Endothelial cell of umbilical vein (primary cell): ENCODE results near the gene WDR86. TPM values are rescaled to one million over a fixed set of nuclear protein-coding genes. Genes with fewer than 3 reads are reported as not detected.

Experiments used
- BruUV-seq: library from RNA; stranded (reverse); fragments of 400-500 nt; replicated peaks from 2 replicates; lab custom pipeline; 2021; lab: Mats Ljungman, UMichigan
- CTCF ChIA-PET: fragments of 300-600, 350-600 bp; sonication (Branson Sonifier 250); formaldehyde crosslinking; loops from one replicate; lab custom pipeline; 2021; ENCODE audit warnings: antibody characterized with exemption, inconsistent platforms; lab: Charles Lee
- POLR2A ChIA-PET: fragments of 300-600, 350-600 bp; sonication (Branson Sonifier 250); formaldehyde crosslinking; loops from one replicate; lab custom pipeline; 2021; ENCODE audit warnings: antibody characterized with exemption, inconsistent platforms; lab: Charles Lee
- DNase-seq: peaks from one replicate; pipeline ENCODE4 v3.0.0-alpha.2; 2011; ENCODE audit warnings: low read depth, low spot score
- FAIRE-seq: peaks from 2 replicates; lab custom pipeline; 2011; peaks lifted over from hg19 to GRCh38; lab: Jason Lieb, UNC
- H2AFZ ChIP-seq: 2 replicates; pipeline ENCODE4 v1.6.0; 2012; ENCODE audit warnings: low read depth, low read length, control low read depth, inconsistent platforms
- H3K27ac ChIP-seq: 2 replicates; pipeline ENCODE4 v1.5.1; 2011; ENCODE audit warnings: low read depth, mild to moderate bottlenecking, control low read depth, low read length, moderate library complexity; ENCODE audit not compliant: insufficient read depth
- H3K27me3 ChIP-seq, 2 experiments: 2 replicates each; pipeline versions ENCODE4 v1.6.0 to v1.6.1; 2011; ENCODE audit warnings: low read length in 2 of 2, mixed read lengths in 1 of 2; ENCODE audit not compliant: control insufficient read depth in 2 of 2, insufficient read depth in 2 of 2
- H3K36me3 ChIP-seq, 2 experiments: 2 replicates in 1 of 2; 3 replicates in 1 of 2; pipeline ENCODE4 v1.5.1; 2011; ENCODE audit warnings: low read length in 2 of 2, mild to moderate bottlenecking in 1 of 2, moderate library complexity in 1 of 2; ENCODE audit not compliant: control insufficient read depth in 2 of 2, insufficient read depth in 2 of 2; ENCODE audit errors: extremely low read depth in 1 of 2
- H3K4me1 ChIP-seq: 3 replicates; pipeline ENCODE4 v1.5.1; 2011; ENCODE audit warnings: mild to moderate bottlenecking, low read length; ENCODE audit not compliant: control insufficient read depth, insufficient read depth; ENCODE audit errors: extremely low read depth
- H3K4me2 ChIP-seq: 2 replicates; pipeline ENCODE4 v1.6.1; 2011; ENCODE audit warnings: low read length, control low read depth, mixed read lengths; ENCODE audit not compliant: insufficient read depth
- H3K4me3 ChIP-seq, 3 experiments: fragments of 200-600 bp in 1 of 3; sonication (generic), shearing (Covaris generic) in 1 of 3; replicated peaks in 1 of 3; 2 replicates each; pipeline ENCODE4 v1.5.1; 2011 to 2016; ENCODE audit warnings: control low read depth in 3 of 3, low read length in 3 of 3, mild to moderate bottlenecking in 2 of 3, inconsistent platforms in 1 of 3, low read depth in 1 of 3, moderate library complexity in 1 of 3; ENCODE audit not compliant: insufficient read depth in 1 of 3
- H3K79me2 ChIP-seq: 2 replicates; pipeline ENCODE4 v1.6.0; 2012; ENCODE audit warnings: low read length, inconsistent platforms; ENCODE audit not compliant: control insufficient read depth, insufficient read depth
- H3K9ac ChIP-seq: replicated peaks from 2 replicates; pipeline ENCODE3; 2011; ENCODE audit warnings: low read length, control low read depth; ENCODE audit not compliant: insufficient read depth; ENCODE audit errors: extremely low read depth
- H3K9me1 ChIP-seq: replicated peaks from 3 replicates; pipeline ENCODE4 v1.6.0; 2011; ENCODE audit warnings: mild to moderate bottlenecking, low read length; ENCODE audit not compliant: control insufficient read depth, insufficient read depth; ENCODE audit errors: extremely low read depth
- H3K9me3 ChIP-seq: replicated peaks from 2 replicates; pipeline ENCODE4 v1.5.1; 2012; ENCODE audit warnings: low read length, inconsistent platforms; ENCODE audit not compliant: control insufficient read depth, insufficient read depth
- H4K20me1 ChIP-seq: replicated peaks from 2 replicates; pipeline ENCODE3; 2011; ENCODE audit warnings: mild to moderate bottlenecking, low read length; ENCODE audit not compliant: control insufficient read depth, insufficient read depth; ENCODE audit errors: extremely low read depth
- CTCF ChIP-seq, 2 donors: IDR thresholded peaks; 1 replicate in 1 of 2; 2 replicates in 1 of 2; pipeline ENCODE4 v1.5.1; 2011; ENCODE audit warnings: low read length in 2 of 2, mild to moderate bottlenecking in 2 of 2, moderate library complexity in 2 of 2, control low read depth in 1 of 2, inconsistent platforms in 1 of 2, low read depth in 1 of 2; ENCODE audit not compliant: insufficient read depth in 1 of 2; ENCODE audit errors: extremely low read depth in 1 of 2
- EZH2 ChIP-seq: IDR thresholded peaks from 2 replicates; pipeline ENCODE4 v1.6.1; 2012; ENCODE audit warnings: borderline replicate concordance, low read depth, mild to moderate bottlenecking, moderate library complexity, low read length, inconsistent platforms; ENCODE audit not compliant: severe bottlenecking
- FOS ChIP-seq: IDR thresholded peaks from 2 replicates; pipeline ENCODE4 v1.6.1; 2011; ENCODE audit warnings: mild to moderate bottlenecking, low read length, moderate library complexity, borderline replicate concordance; ENCODE audit not compliant: insufficient read depth
- GATA2 ChIP-seq: IDR thresholded peaks from 2 replicates; pipeline ENCODE4 v1.7.0; 2011; ENCODE audit warnings: low read depth, mild to moderate bottlenecking, moderate library complexity, mixed read lengths, low read length; ENCODE audit not compliant: insufficient read length, insufficient read depth
- JUN ChIP-seq: IDR thresholded peaks from 2 replicates; pipeline ENCODE4 v1.6.1; 2011; ENCODE audit warnings: borderline replicate concordance, low read depth; ENCODE audit not compliant: insufficient read length, insufficient read depth
- MYC ChIP-seq: IDR thresholded peaks from one replicate; pipeline ENCODE4 v1.6.1; 2011; ENCODE audit warnings: mild to moderate bottlenecking, low read depth, low read length
- POLR2A ChIP-seq: IDR thresholded peaks from 2 replicates; pipeline ENCODE4 v1.6.1; 2012; ENCODE audit warnings: low read depth, mild to moderate bottlenecking, control low read depth, low read length
- POLR2AphosphoS5 ChIP-seq: IDR thresholded peaks from 2 replicates; pipeline ENCODE4 v1.6.1; 2012; ENCODE audit warnings: low read depth, mild to moderate bottlenecking, control low read depth, low read length, moderate library complexity; ENCODE audit not compliant: insufficient read depth
- dilution Hi-C: fragments of 300-500 bp; cut with MboI; formaldehyde crosslinking; loops from one replicate; pipeline ENCODE4 v1.15.0; 2019; ENCODE audit warnings: low sequenced_read_pairs; ENCODE audit not compliant: extremely low pct_ligation_motif_present
- intact Hi-C: fragments of 100-400 bp; cut with micrococcal nuclease; formaldehyde crosslinking; loops from one replicate; pipeline ENCODE4 v1.10.0; 2022
- polyA plus RNA-seq, 4 experiments: library from polyadenylated mRNA; depleted of rRNA in 3 of 4; stranded (reverse) in 3 of 4; unstranded in 1 of 4; fragments of >200 nt; gene quantifications; 2 replicates each; pipeline versions ENCODE4 v1.2.1 to v1.2.3, GENCODE V29; 2011 to 2012; ENCODE audit warnings: missing spikeins in 1 of 4
- total RNA-seq: library from RNA; stranded (reverse); gene quantifications from 2 replicates; pipeline ENCODE4 v1.2.3, GENCODE V29; 2021
- TF ChIP-seq, protein P1 (sequence below): IDR thresholded peaks from 2 replicates; pipeline ENCODE4 v1.6.1; 2011; ENCODE audit not compliant: insufficient read depth, insufficient read length

WDR86 gene
- total and polyA plus RNA-seq, 2 donors (not counting 3 experiments of a cell fraction or from before 2014, with no cell fraction given) = not detected

GRCh38 chr7:151435103-151435916 lies 25.5 kb upstream of the WDR86 start:
- CTCF ChIA-PET = interaction anchor here (1.2 to 2.8 kb wide), 2 partner anchors 13 kb away, joined by 4 to 21 read pairs; no protein-coding TSS in a partner anchor
- dilution Hi-C loops = no loop called here
- Histone ChIP-seq H4K20me1 (no peaks in the 10 kb centered on the region), H3K27ac (no peak overlapping the region), H3K79me2 (no peaks in the 10 kb centered on the region), H3K4me1 (no peaks in the 10 kb centered on the region), H3K4me3 (no peak overlapping the region), H3K9me3 (no peaks in the 10 kb centered on the region), H3K36me3 (no peaks in the 10 kb centered on the region), H3K9me1 (no peaks in the 10 kb centered on the region), H3K4me2 (no peak overlapping the region), H2AFZ (no peak overlapping the region), H3K27me3 (peaks cover 11 to 14% of the 10 kb centered on the region in 2 experiments), H3K9ac (no peak overlapping the region)
- FAIRE-seq (no peak), DNase-seq (no peak)
- POLR2A ChIA-PET = interaction anchor here (0.7 kb wide), 1 partner anchor 21 kb away, joined by 3 read pairs; no protein-coding TSS in a partner anchor
- TF ChIP-seq MYC = no peak
- TF ChIP-seq JUN = no peak
- TF ChIP-seq, protein P1, sequence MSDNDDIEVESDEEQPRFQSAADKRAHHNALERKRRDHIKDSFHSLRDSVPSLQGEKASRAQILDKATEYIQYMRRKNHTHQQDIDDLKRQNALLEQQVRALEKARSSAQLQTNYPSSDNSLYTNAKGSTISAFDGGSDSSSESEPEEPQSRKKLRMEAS = no peak
- no peak for TF ChIP-seq CTCF (IDR thresholded peaks at IDR 0.05; ENCODE audit: extremely low read depth in 1 of 2, insufficient read depth in 1 of 2, low read depth in 1 of 2, low read length in 2 of 2)
- no peak for TF ChIP-seq FOS
- no peak for TF ChIP-seq EZH2
- TF ChIP-seq GATA2 = no peak
- no peak for TF ChIP-seq POLR2AphosphoS5
- no peak for TF ChIP-seq POLR2A
- no TSS peak for BruUV-seq
- intact Hi-C loops = no loop called here
